ENCODE data around the gene ENTPD1.

DNA sequence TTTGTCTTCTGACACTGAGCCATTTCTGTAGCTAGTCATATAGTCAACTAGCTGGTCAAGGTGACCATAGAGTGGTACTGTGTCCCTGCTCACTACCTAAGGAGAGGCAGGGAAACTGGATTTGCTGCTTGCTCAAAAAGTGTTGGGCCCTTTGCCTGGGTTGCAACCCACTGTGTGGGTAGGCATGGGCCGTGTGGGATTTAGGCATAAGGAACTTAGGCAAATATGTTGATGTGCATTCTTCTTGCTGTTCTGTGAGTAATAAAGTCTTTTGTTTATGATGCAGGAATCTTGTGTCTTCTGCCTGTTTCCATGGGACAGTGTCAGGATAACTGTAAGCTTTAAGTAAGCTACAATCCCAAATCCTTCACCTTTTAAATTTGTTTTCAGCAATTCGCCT lies 39.1 kb upstream of the ENTPD1 start:
- TF ChIP-seq, protein P1, sequence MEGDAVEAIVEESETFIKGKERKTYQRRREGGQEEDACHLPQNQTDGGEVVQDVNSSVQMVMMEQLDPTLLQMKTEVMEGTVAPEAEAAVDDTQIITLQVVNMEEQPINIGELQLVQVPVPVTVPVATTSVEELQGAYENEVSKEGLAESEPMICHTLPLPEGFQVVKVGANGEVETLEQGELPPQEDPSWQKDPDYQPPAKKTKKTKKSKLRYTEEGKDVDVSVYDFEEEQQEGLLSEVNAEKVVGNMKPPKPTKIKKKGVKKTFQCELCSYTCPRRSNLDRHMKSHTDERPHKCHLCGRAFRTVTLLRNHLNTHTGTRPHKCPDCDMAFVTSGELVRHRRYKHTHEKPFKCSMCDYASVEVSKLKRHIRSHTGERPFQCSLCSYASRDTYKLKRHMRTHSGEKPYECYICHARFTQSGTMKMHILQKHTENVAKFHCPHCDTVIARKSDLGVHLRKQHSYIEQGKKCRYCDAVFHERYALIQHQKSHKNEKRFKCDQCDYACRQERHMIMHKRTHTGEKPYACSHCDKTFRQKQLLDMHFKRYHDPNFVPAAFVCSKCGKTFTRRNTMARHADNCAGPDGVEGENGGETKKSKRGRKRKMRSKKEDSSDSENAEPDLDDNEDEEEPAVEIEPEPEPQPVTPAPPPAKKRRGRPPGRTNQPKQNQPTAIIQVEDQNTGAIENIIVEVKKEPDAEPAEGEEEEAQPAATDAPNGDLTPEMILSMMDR (IDR thresholded peaks at IDR 0.05), result no peak
- no peak for TF ChIP-seq EZH2 (IDR thresholded peaks at IDR 0.05)
- no peak for TF ChIP-seq EZH2phosphoT487 (IDR thresholded peaks at IDR 0.05)

All from neural progenitor cell (in vitro differentiated cells).